ENCODE measurements around the gene KIZ.

The KIZ gene

GRCh38 chr20:21213691-21214090 lies 87.8 kb downstream of the KIZ start:
- no peak for DNase-seq
- Histone ChIP-seq H3K9me3 (ENCODE audit: insufficient read depth, low read length, severe bottlenecking) (no peaks in the 10 kb centered on the region), H3K27ac (ENCODE audit: low read length) (no peak overlapping the region), H4K20me1 (ENCODE audit: insufficient read depth, low read length) (no peaks in the 10 kb centered on the region), H3K4me2 (ENCODE audit: insufficient read depth, low read length) (no peak overlapping the region), H3K27me3 (ENCODE audit: insufficient read depth, low read length, poor library complexity) (no peaks in the 10 kb centered on the region), H3K4me3 (ENCODE audit: low read depth in 1 of 2, low read length in 2 of 2) (no peak overlapping the region), H3K36me3 (ENCODE audit: insufficient read depth, low read length) (0 out of 2 replicates have a peak, but pooled peaks cover 6% of the 10 kb centered on the region), H2AFZ (ENCODE audit: low read depth, low read length) (no peak overlapping the region), H3K79me2 (ENCODE audit: insufficient read depth, low read length) (no peaks in the 10 kb centered on the region), H3K4me1 (ENCODE audit: insufficient read depth, low read length) (no peaks in the 10 kb centered on the region), H3K9ac (ENCODE audit: low read depth, low read length) (no peak overlapping the region)
- no peak for TF ChIP-seq CTCF (IDR thresholded peaks at IDR 0.05; ENCODE audit: borderline replicate concordance, extremely low read depth, low read length, poor library complexity, severe bottlenecking)
- TF ChIP-seq EZH2 (IDR thresholded peaks at IDR 0.05; ENCODE audit: borderline replicate concordance, low read depth, low read length, severe bottlenecking): no peak
- ATAC-seq (ENCODE audit: insufficient read depth, low read depth): no peak

- H4K20me1 ChIP-seq (ENCODE audit: insufficient read depth, low read length): no peaks in the 10 kb centered on the region
- no peaks in the 10 kb centered on the region for H3K4me1 ChIP-seq (ENCODE audit: insufficient read depth, low read length)
- no peak overlapping the region for H3K9ac ChIP-seq (ENCODE audit: low read depth, low read length)
- no peak for ATAC-seq (ENCODE audit: insufficient read depth, low read depth)
- TF ChIP-seq CTCF (IDR thresholded peaks at IDR 0.05; ENCODE audit: borderline replicate concordance, extremely low read depth, low read length, poor library complexity, severe bottlenecking) (no peak), EZH2 (IDR thresholded peaks at IDR 0.05; ENCODE audit: borderline replicate concordance, low read depth, low read length, severe bottlenecking) (no peak)
- no peak overlapping the region for H2AFZ ChIP-seq (ENCODE audit: low read depth, low read length)
- no peaks in the 10 kb centered on the region for H3K9me3 ChIP-seq (ENCODE audit: insufficient read depth, low read length, severe bottlenecking)
- H3K27me3 ChIP-seq (ENCODE audit: insufficient read depth, low read length, poor library complexity): no peaks in the 10 kb centered on the region
- no peak overlapping the region for H3K27ac ChIP-seq (ENCODE audit: low read length)
- H3K36me3 ChIP-seq (ENCODE audit: insufficient read depth, low read length): 0 out of 2 replicates have a peak, but pooled peaks cover 6% of the 10 kb centered on the region
- no peak overlapping the region for H3K4me2 ChIP-seq (ENCODE audit: insufficient read depth, low read length)
- no peaks in the 10 kb centered on the region for H3K79me2 ChIP-seq (ENCODE audit: insufficient read depth, low read length)
- DNase-seq: no peak
- no peak overlapping the region for H3K4me3 ChIP-seq (ENCODE audit: low read depth in 1 of 2, low read length in 2 of 2)
Observed at GRCh38 chr20:21214431-21214830, 88.5 kb downstream of the KIZ start.

GRCh38 chr20:21219686-21220085 lies 93.8 kb downstream of the KIZ start:
- DNase-seq: no peak

More at GRCh38 chr20:21219686-21220085, 93.8 kb downstream of the KIZ start:
- no peak for TF ChIP-seq CTCF (IDR thresholded peaks at IDR 0.05; ENCODE audit: borderline replicate concordance, extremely low read depth, low read length, poor library complexity, severe bottlenecking)
- no peak for TF ChIP-seq EZH2 (IDR thresholded peaks at IDR 0.05; ENCODE audit: borderline replicate concordance, low read depth, low read length, severe bottlenecking)
- H3K27ac ChIP-seq (ENCODE audit: low read length): no peak overlapping the region
- H2AFZ ChIP-seq (ENCODE audit: low read depth, low read length): no peak overlapping the region
- no peaks in the 10 kb centered on the region for H4K20me1 ChIP-seq (ENCODE audit: insufficient read depth, low read length)
- no peak overlapping the region for H3K4me3 ChIP-seq (ENCODE audit: low read depth in 1 of 2, low read length in 2 of 2)
- no peak overlapping the region for H3K4me2 ChIP-seq (ENCODE audit: insufficient read depth, low read length)
- no peaks in the 10 kb centered on the region for H3K9me3 ChIP-seq (ENCODE audit: insufficient read depth, low read length, severe bottlenecking)
- H3K79me2 ChIP-seq (ENCODE audit: insufficient read depth, low read length): no peaks in the 10 kb centered on the region
- H3K27me3 ChIP-seq (ENCODE audit: insufficient read depth, low read length, poor library complexity): no peaks in the 10 kb centered on the region
- 0 out of 2 replicates have a peak, but pooled peaks cover 6% of the 10 kb centered on the region for H3K36me3 ChIP-seq (ENCODE audit: insufficient read depth, low read length)
- ATAC-seq (ENCODE audit: insufficient read depth, low read depth): no peak
- no peak overlapping the region for H3K9ac ChIP-seq (ENCODE audit: low read depth, low read length)
- H3K4me1 ChIP-seq (ENCODE audit: insufficient read depth, low read length): no peaks in the 10 kb centered on the region

Data from DND-41 (cell line).